H1 (cell line): Measurements from ENCODE around the gene MKNK2. TPM values are rescaled to one million over a fixed set of nuclear protein-coding genes. Genes with fewer than 3 reads are reported as not detected.

Experiments
- CTCF ChIA-PET: fragments of 300-600 bp; sonication (Branson Sonifier 250); formaldehyde crosslinking; loops from one replicate; lab custom pipeline; 2021; ENCODE audit not compliant: partially characterized antibody; lab: Charles Lee
- POLR2A ChIA-PET: fragments of 300-600 bp; sonication (Branson Sonifier 250); formaldehyde crosslinking; loops from one replicate; lab custom pipeline; 2021; ENCODE audit warnings: inconsistent platforms; ENCODE audit not compliant: partially characterized antibody; lab: Charles Lee
- DNase-seq, 2 experiments: peaks; one replicate each; pipeline versions ENCODE4 v3.0.0 to v3.0.0-alpha.2; 2010 to 2022; ENCODE audit warnings: low spot score in 2 of 2, low read depth in 1 of 2, mixed read lengths in 1 of 2
- FAIRE-seq: peaks from 2 replicates; lab custom pipeline; 2011; peaks lifted over from hg19 to GRCh38; lab: Jason Lieb, UNC
- H2AFZ ChIP-seq: 2 replicates; pipeline ENCODE4 v1.8.1; 2012; ENCODE audit warnings: low read length, inconsistent platforms
- H2AK5ac ChIP-seq: 2 replicates; pipeline ENCODE4 v1.6.1; 2013; ENCODE audit warnings: low read depth, low read length
- H2BK120ac ChIP-seq: replicated peaks from 2 replicates; pipeline ENCODE3; 2013; ENCODE audit warnings: low read depth, low read length, inconsistent platforms
- H2BK12ac ChIP-seq: 2 replicates; pipeline ENCODE4 v1.6.1; 2013; ENCODE audit warnings: low read depth, low read length
- H2BK15ac ChIP-seq: 2 replicates; pipeline ENCODE4 v1.6.1; 2013; ENCODE audit warnings: low read length
- H2BK20ac ChIP-seq: 2 replicates; pipeline ENCODE4 v1.6.1; 2013; ENCODE audit warnings: low read length
- H2BK5ac ChIP-seq: 2 replicates; pipeline ENCODE4 v1.6.1; 2013; ENCODE audit warnings: low read depth, low read length
- H3K14ac ChIP-seq: 2 replicates; pipeline ENCODE4 v1.6.1; 2013; ENCODE audit warnings: inconsistent platforms; ENCODE audit not compliant: insufficient read length
- H3K18ac ChIP-seq: 2 replicates; pipeline ENCODE4 v1.6.1; 2013; ENCODE audit warnings: low read length; ENCODE audit errors: extremely low read depth
- H3K23ac ChIP-seq: 2 replicates; pipeline ENCODE4 v1.6.1; 2013; ENCODE audit warnings: inconsistent platforms; ENCODE audit not compliant: insufficient read length
- H3K23me2 ChIP-seq: 2 replicates; pipeline ENCODE4 v1.6.1; 2013; ENCODE audit warnings: low read depth, low read length
- H3K27ac ChIP-seq: 2 replicates; pipeline ENCODE4 v1.6.1; 2011; ENCODE audit warnings: low read depth, low read length, inconsistent platforms
- H3K27me3 ChIP-seq, 4 experiments: replicated peaks in 1 of 4; 1 replicate in 1 of 4; 2 replicates in 3 of 4; pipeline versions ENCODE4 v1.6.1 to v1.8.1; 2011 to 2013; ENCODE audit warnings: low read length in 3 of 4, mild to moderate bottlenecking in 3 of 4, inconsistent platforms in 2 of 4, mixed read lengths in 2 of 4, moderate library complexity in 1 of 4; ENCODE audit not compliant: control insufficient read depth in 3 of 4, insufficient read depth in 3 of 4; ENCODE audit errors: extremely low read depth in 1 of 4
- H3K36me3 ChIP-seq, 4 experiments: 2 replicates each; pipeline versions ENCODE4 v1.6.1 to v1.8.1; 2011 to 2013; ENCODE audit warnings: mild to moderate bottlenecking in 4 of 4, low read length in 3 of 4, moderate library complexity in 2 of 4, control low read depth in 1 of 4, inconsistent platforms in 1 of 4; ENCODE audit not compliant: insufficient read depth in 4 of 4, control insufficient read depth in 2 of 4
- H3K4ac ChIP-seq: replicated peaks from 2 replicates; pipeline ENCODE3; 2013; ENCODE audit warnings: low read length, low read depth, mixed read lengths, inconsistent platforms; ENCODE audit not compliant: insufficient read length
- H3K4me1 ChIP-seq, 4 experiments: replicated peaks in 1 of 4; 1 replicate in 1 of 4; 2 replicates in 3 of 4; pipeline versions ENCODE4 v1.6.1 to v1.8.1; 2011 to 2013; ENCODE audit warnings: low read length in 3 of 4, inconsistent platforms in 2 of 4, mixed read lengths in 1 of 4; ENCODE audit not compliant: insufficient read depth in 4 of 4, control insufficient read depth in 3 of 4
- H3K4me2 ChIP-seq, 2 experiments: 2 replicates each; pipeline versions ENCODE4 v1.6.1 to v1.8.1; 2011 to 2013; ENCODE audit warnings: low read depth in 2 of 2, low read length in 2 of 2, control low read depth in 1 of 2, inconsistent platforms in 1 of 2, mild to moderate bottlenecking in 1 of 2; ENCODE audit not compliant: insufficient read depth in 1 of 2
- H3K4me3 ChIP-seq, 4 experiments: fragments of 200-600, 300-600 bp in 1 of 4; sonication (generic), shearing (Covaris generic), sonication (Bioruptor Twin) in 1 of 4; 2 replicates each; pipeline versions ENCODE4 v1.5.1 to v1.8.1; 2011 to 2016; ENCODE audit warnings: low read length in 4 of 4, low read depth in 3 of 4, control low read depth in 2 of 4, inconsistent platforms in 2 of 4, mild to moderate bottlenecking in 2 of 4, mixed read lengths in 1 of 4, moderate library complexity in 1 of 4; ENCODE audit not compliant: insufficient read depth in 2 of 4; ENCODE audit errors: extremely low read depth in 1 of 4
- H3K56ac ChIP-seq: replicated peaks from 2 replicates; pipeline ENCODE3; 2013; ENCODE audit warnings: low read depth, mild to moderate bottlenecking, mixed read lengths, low read length, inconsistent platforms; ENCODE audit not compliant: insufficient read length
- H3K79me1 ChIP-seq: 2 replicates; pipeline ENCODE4 v1.6.1; 2013; ENCODE audit warnings: low read depth, low read length, control low read depth
- H3K79me2 ChIP-seq, 2 experiments: 2 replicates each; pipeline versions ENCODE4 v1.6.1 to v1.8.1; 2012 to 2013; ENCODE audit warnings: low read length in 2 of 2, mild to moderate bottlenecking in 2 of 2, inconsistent platforms in 1 of 2; ENCODE audit not compliant: insufficient read depth in 2 of 2, control insufficient read depth in 1 of 2
- H3K9ac ChIP-seq, 4 experiments: replicated peaks in 1 of 4; 1 replicate in 1 of 4; 2 replicates in 3 of 4; pipeline versions ENCODE4 v1.6.1 to v1.8.1; 2011 to 2013; ENCODE audit warnings: low read depth in 3 of 4, low read length in 3 of 4, control low read depth in 2 of 4, mild to moderate bottlenecking in 2 of 4, moderate library complexity in 2 of 4, inconsistent platforms in 1 of 4; ENCODE audit errors: extremely low read depth in 1 of 4
- H3K9me3 ChIP-seq, 2 experiments: 2 replicates each; pipeline versions ENCODE4 v1.6.1 to v1.8.1; 2012 to 2013; ENCODE audit warnings: mild to moderate bottlenecking in 2 of 2, moderate library complexity in 2 of 2, control low read depth in 1 of 2, inconsistent platforms in 1 of 2, low read depth in 1 of 2, low read length in 1 of 2, mixed read lengths in 1 of 2; ENCODE audit not compliant: insufficient read depth in 2 of 2
- H4K20me1 ChIP-seq, 2 experiments: replicated peaks in 1 of 2; 2 replicates each; pipeline versions ENCODE3 to v1.8.1; 2011 to 2013; ENCODE audit warnings: inconsistent platforms in 2 of 2, low read length in 2 of 2, mild to moderate bottlenecking in 1 of 2; ENCODE audit not compliant: insufficient read depth in 2 of 2, control insufficient read depth in 1 of 2
- H4K5ac ChIP-seq: 2 replicates; pipeline ENCODE4 v1.6.1; 2013; ENCODE audit warnings: low read length, low read depth, mixed read lengths, inconsistent platforms; ENCODE audit not compliant: insufficient read length
- H4K8ac ChIP-seq: 2 replicates; pipeline ENCODE4 v1.8.0; 2013; ENCODE audit warnings: mild to moderate bottlenecking, moderate library complexity, low read length, inconsistent platforms; ENCODE audit not compliant: insufficient read depth; ENCODE audit errors: extremely low read depth
- H4K91ac ChIP-seq: replicated peaks from 2 replicates; pipeline ENCODE3; 2013; ENCODE audit warnings: low read length, mixed read lengths, inconsistent platforms; ENCODE audit not compliant: insufficient read length
- CEBPB ChIP-seq: IDR thresholded peaks from 2 replicates; pipeline ENCODE4 v1.6.1; 2012; ENCODE audit warnings: low read depth, low read length
- HDAC6 ChIP-seq: IDR thresholded peaks from one replicate; pipeline ENCODE4 v1.7.1; 2012; ENCODE audit warnings: low read depth, mild to moderate bottlenecking, inconsistent platforms, low read length, moderate library complexity
- JUND ChIP-seq: IDR thresholded peaks from 2 replicates; pipeline ENCODE4 v1.6.1; 2011; ENCODE audit warnings: mild to moderate bottlenecking, improper control_type of control experiment, low read length
- KDM5A ChIP-seq: fragments of 200-600 bp; IDR thresholded peaks from 2 replicates; pipeline ENCODE4 v1.7.1; 2012; ENCODE audit warnings: mild to moderate bottlenecking, low read length, inconsistent platforms, mixed read lengths
- NANOG ChIP-seq: IDR thresholded peaks from 2 replicates; pipeline ENCODE4 v1.6.1; 2011; ENCODE audit warnings: low read length, low read depth, mild to moderate bottlenecking, inconsistent platforms; ENCODE audit not compliant: insufficient read depth, poor library complexity, severe bottlenecking
- PHF8 ChIP-seq: fragments of 200-600 bp; sonication (generic); conservative IDR thresholded peaks from 2 replicates; pipeline ENCODE4 v1.7.1; 2012; ENCODE audit warnings: low read depth, mild to moderate bottlenecking, inconsistent platforms, low read length, moderate library complexity
- RFX5 ChIP-seq: IDR thresholded peaks from 2 replicates; pipeline ENCODE4 v1.6.1; 2011; ENCODE audit warnings: low read depth, low read length, improper control_type of control experiment, borderline replicate concordance
- WGBS, 2 experiments: shearing (Covaris generic) in 1 of 2; methylation state at CpG; one replicate each; pipeline versions ENCODE4 v1.1.6 to v1.1.7; 2013 to 2015; ENCODE audit warnings: low lambda C conversion rate in 2 of 2, mixed read lengths in 2 of 2, inconsistent platforms in 1 of 2, low coverage in 1 of 2, missing lambda C conversion rate in 1 of 2; ENCODE audit not compliant: insufficient replicate concordance in 2 of 2, insufficient coverage in 1 of 2, insufficient read length in 1 of 2; ENCODE audit errors: extremely low coverage in 1 of 2, missing lambda C conversion rate in 1 of 2; 5-methylcytosine and 5-hydroxymethylcytosine counted together
- polyA plus RNA-seq, 7 experiments: library from polyadenylated mRNA; depleted of rRNA in 3 of 7; stranded (reverse) in 5 of 7; unstranded in 2 of 7; fragments of >200 nt in 5 of 7; fragments of 200-250 nt in 2 of 7; gene quantifications; 1 replicate in 5 of 7; 2 replicates in 1 of 7; 4 replicates in 1 of 7; pipeline versions ENCODE4 v1.2.1 to v1.2.3, GENCODE V29; 2011 to 2013; ENCODE audit warnings: missing spikeins in 2 of 7, mixed read lengths in 2 of 7
- total RNA-seq: library from RNA; stranded (reverse); fragmentation: NEBNext Ultra II Directional; extraction: Animal tissue kit (Norgen Biotek cat#: 25700); gene quantifications from 2 replicates; pipeline ENCODE4 v1.2.1, GENCODE V29; 2021

The MKNK2 gene
- total and polyA plus RNA-seq, 2 of the 8 experiments (the other 6 are each of a cell fraction or from before 2014, with no cell fraction given) = 163 to 166 TPM

DNA sequence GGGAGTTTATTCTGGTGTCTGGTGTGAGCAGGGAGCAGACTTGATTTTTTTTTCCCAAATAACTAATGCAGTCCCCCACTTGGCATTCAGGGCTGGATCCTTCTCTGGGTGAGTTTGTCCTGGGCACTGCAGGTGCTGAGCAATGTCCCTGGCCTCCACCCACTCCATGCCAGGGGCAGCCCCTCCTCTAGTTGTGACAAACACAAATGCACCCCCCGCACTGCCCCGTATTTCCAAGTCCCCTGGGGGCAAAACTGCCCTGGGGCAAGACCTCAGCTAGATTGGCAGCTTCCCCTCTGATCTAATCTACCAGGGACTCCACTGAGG, 38.6 kb upstream of the MKNK2 start:
- no peak overlapping the region for H4K5ac ChIP-seq
- no peak overlapping the region for H2BK15ac ChIP-seq
- no peak overlapping the region for H2AK5ac ChIP-seq
- no peak overlapping the region for H3K4me2 ChIP-seq
- no peak overlapping the region for H3K4me3 ChIP-seq
- H3K23me2 ChIP-seq = no peaks in the 10 kb centered on the region
- no peak overlapping the region for H4K8ac ChIP-seq
- H4K20me1 ChIP-seq = no peaks in the 10 kb centered on the region
- H2BK20ac ChIP-seq = no peak overlapping the region
- H3K4me1 ChIP-seq = peaks cover 0 to 7% (median 4%) of the 10 kb centered on the region in 4 experiments; a peak in 3 of 7 replicates
- no peak overlapping the region for H3K4ac ChIP-seq
- H3K9me3 ChIP-seq = no peaks in the 10 kb centered on the region
- H2BK12ac ChIP-seq = 0 out of 2 replicates have a peak overlapping the region, but pooled peaks have one; percentile 22
- DNase-seq (no peak), FAIRE-seq (no peak)
- no peak overlapping the region for H4K91ac ChIP-seq
- no peak overlapping the region for H3K9ac ChIP-seq
- no peak overlapping the region for H2BK120ac ChIP-seq
- H3K36me3 ChIP-seq = no peaks in the 10 kb centered on the region
- H3K79me2 ChIP-seq = no peaks in the 10 kb centered on the region
- TF ChIP-seq NANOG = no peak
- TF ChIP-seq RFX5 = no peak
- no peak for TF ChIP-seq JUND
- TF ChIP-seq HDAC6 = no peak
- TF ChIP-seq PHF8 = no peak
- TF ChIP-seq KDM5A = no peak
- TF ChIP-seq CEBPB = no peak
- TF ChIP-seq, all 59 proteins: peak for 0
- Histone ChIP-seq H2AFZ (no peak overlapping the region), H3K14ac (no peak overlapping the region), H3K18ac (no peak overlapping the region), H3K23ac (no peak overlapping the region), H2BK5ac (peak overlapping the region; percentile 75; the same call in 1 of the 2 replicates), H3K79me1 (no peaks in the 10 kb centered on the region), H3K27ac (no peak overlapping the region), H3K56ac (no peak overlapping the region), H3K27me3 (no peaks in the 10 kb centered on the region)
- ChIA-PET POLR2A (interaction anchor here (0.7 to 1.6 kb wide), 4 partner anchors 10 to 162 kb away, joined by 3 read pairs; no protein-coding TSS in a partner anchor), CTCF (interaction anchor here (0.6 to 2.0 kb wide), 5 partner anchors 20 to 144 kb away, joined by 3 to 6 read pairs (median 4); no protein-coding TSS in a partner anchor)
- 90% methylated on average over 2 of the region's 2 CpGs; no CpG with 5 or more reads in 1 of the 2 experiments for WGBS, 2 experiments
